MCF 10A (cell line): Measurements from ENCODE around the gene CSNK1E. TPM values are rescaled to one million over a fixed set of nuclear protein-coding genes. Genes with fewer than 3 reads are reported as not detected.

Experiments
- BruUV-seq: library from RNA; stranded (reverse); fragments of 400-500 nt; replicated peaks from 2 replicates; lab custom pipeline; 2021; lab: Mats Ljungman, UMichigan
- CTCF ChIA-PET: fragments of 300-600 bp; sonication (Branson Sonifier 250); formaldehyde crosslinking; extraction: SDS; loops from one replicate; lab custom pipeline; 2021; ENCODE audit warnings: antibody characterized with exemption, inconsistent platforms; lab: Yijun Ruan, JAX
- POLR2A ChIA-PET: fragments of 300-600, 350-650 bp; sonication (Branson Sonifier 250); formaldehyde crosslinking; extraction: SDS; loops from one replicate; lab custom pipeline; 2020; ENCODE audit warnings: antibody characterized with exemption, inconsistent platforms; lab: Yijun Ruan, JAX
- DNase-seq: peaks from one replicate; pipeline ENCODE4 v3.0.0-alpha.2; 2018; ENCODE audit not compliant: unreplicated experiment
- H3K27ac Mint-ChIP-seq: one replicate; pipeline ENCODE4 v1.8.0; 2022; ENCODE audit warnings: mild to moderate bottlenecking, low read depth, mixed read lengths; ENCODE audit not compliant: unreplicated experiment
- H3K27me3 Mint-ChIP-seq: one replicate; pipeline ENCODE4 v1.8.0; 2022; ENCODE audit warnings: mixed read lengths; ENCODE audit not compliant: insufficient read depth, unreplicated experiment
- H3K36me3 Mint-ChIP-seq: one replicate; pipeline ENCODE4 v1.8.0; 2022; ENCODE audit warnings: mild to moderate bottlenecking, moderate library complexity, mixed read lengths; ENCODE audit not compliant: insufficient read depth, unreplicated experiment
- H3K4me1 Mint-ChIP-seq: one replicate; pipeline ENCODE4 v1.8.0; 2022; ENCODE audit warnings: mixed read lengths; ENCODE audit not compliant: insufficient read depth, unreplicated experiment
- H3K4me3 Mint-ChIP-seq: one replicate; pipeline ENCODE4 v1.8.0; 2022; ENCODE audit warnings: mild to moderate bottlenecking, moderate library complexity, mixed read lengths; ENCODE audit not compliant: unreplicated experiment
- H3K9me3 Mint-ChIP-seq: one replicate; pipeline ENCODE4 v1.8.0; 2022; ENCODE audit warnings: mixed read lengths; ENCODE audit not compliant: unreplicated experiment
- intact Hi-C: fragments of 100-400 bp; cut with micrococcal nuclease; formaldehyde crosslinking; loops from 2 replicates; pipeline ENCODE4 v1.14.1; 2022
- total RNA-seq: library from RNA; stranded (reverse); gene quantifications from 2 replicates; pipeline ENCODE4 v1.2.3, GENCODE V29; 2022
- TF ChIP-seq, protein P1 (sequence below): fragments of 200-600 bp; IDR thresholded peaks from one replicate; pipeline ENCODE4 v1.8.0; 2022; ENCODE audit warnings: antibody characterized with exemption, mild to moderate bottlenecking; ENCODE audit not compliant: unreplicated experiment

Gene CSNK1E
- total RNA-seq, 1 experiment from 2014 or later, result 425 TPM

DNA sequence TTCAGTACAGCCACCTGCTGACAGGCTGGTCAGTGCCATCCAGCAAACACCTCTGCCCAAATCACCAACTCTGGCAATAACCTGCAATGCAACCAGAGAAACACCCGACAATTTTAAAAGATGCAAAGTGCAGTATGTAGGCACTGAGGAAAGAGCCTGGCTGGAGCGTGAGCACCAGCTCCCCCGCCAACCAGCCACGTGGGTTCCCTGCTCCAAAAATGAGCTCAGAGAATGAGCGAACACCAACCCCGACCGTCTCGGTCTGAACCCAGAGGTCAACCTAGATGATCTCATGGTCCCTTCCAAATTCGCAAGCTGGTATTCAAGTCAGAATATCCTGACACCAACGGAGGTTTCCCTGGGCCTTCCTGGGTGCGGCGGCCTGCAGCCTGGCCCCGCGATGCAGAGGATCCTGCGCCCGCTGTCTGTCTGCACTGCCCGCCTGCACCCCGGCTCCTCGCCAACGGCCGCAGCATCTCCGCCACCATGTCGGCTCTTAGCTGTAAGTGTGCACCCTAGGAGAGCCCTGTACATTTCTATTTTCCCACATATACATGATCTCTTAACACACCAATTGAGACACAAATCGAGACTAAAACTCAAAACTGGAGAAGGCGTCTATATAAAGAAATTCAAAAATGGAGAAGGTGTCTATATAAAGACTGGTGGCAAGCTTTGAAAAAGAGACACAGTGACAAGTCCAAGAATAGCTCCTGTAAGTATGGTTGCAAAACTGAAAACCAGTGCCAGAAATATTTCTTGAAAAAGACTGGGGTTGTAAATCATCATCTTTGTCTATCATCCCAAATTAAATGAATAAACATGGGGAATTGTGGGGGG, 67.2 kb downstream of the CSNK1E start:
- Mint-ChIP-seq H3K9me3 (no peaks in the 10 kb centered on the region), H3K4me1 (no peaks in the 10 kb centered on the region), H3K4me3 (no peak overlapping the region), H3K36me3 (peaks cover 26% of the 10 kb centered on the region), H3K27me3 (no peaks in the 10 kb centered on the region), H3K27ac (no peak overlapping the region)
- ChIA-PET POLR2A (interaction anchor here (0.6 to 1.3 kb wide), 2 partner anchors 8 to 12 kb away, joined by 3 to 4 read pairs; no protein-coding TSS in a partner anchor), CTCF (interaction anchor here (0.5 to 0.6 kb wide), 2 partner anchors 85 to 137 kb away, joined by 3 read pairs; no protein-coding TSS in a partner anchor)
- no TSS peak for BruUV-seq
- intact Hi-C loops, result no loop called here
- TF ChIP-seq, protein P1, sequence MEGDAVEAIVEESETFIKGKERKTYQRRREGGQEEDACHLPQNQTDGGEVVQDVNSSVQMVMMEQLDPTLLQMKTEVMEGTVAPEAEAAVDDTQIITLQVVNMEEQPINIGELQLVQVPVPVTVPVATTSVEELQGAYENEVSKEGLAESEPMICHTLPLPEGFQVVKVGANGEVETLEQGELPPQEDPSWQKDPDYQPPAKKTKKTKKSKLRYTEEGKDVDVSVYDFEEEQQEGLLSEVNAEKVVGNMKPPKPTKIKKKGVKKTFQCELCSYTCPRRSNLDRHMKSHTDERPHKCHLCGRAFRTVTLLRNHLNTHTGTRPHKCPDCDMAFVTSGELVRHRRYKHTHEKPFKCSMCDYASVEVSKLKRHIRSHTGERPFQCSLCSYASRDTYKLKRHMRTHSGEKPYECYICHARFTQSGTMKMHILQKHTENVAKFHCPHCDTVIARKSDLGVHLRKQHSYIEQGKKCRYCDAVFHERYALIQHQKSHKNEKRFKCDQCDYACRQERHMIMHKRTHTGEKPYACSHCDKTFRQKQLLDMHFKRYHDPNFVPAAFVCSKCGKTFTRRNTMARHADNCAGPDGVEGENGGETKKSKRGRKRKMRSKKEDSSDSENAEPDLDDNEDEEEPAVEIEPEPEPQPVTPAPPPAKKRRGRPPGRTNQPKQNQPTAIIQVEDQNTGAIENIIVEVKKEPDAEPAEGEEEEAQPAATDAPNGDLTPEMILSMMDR, result no peak
- DNase-seq, result no peak

DNA sequence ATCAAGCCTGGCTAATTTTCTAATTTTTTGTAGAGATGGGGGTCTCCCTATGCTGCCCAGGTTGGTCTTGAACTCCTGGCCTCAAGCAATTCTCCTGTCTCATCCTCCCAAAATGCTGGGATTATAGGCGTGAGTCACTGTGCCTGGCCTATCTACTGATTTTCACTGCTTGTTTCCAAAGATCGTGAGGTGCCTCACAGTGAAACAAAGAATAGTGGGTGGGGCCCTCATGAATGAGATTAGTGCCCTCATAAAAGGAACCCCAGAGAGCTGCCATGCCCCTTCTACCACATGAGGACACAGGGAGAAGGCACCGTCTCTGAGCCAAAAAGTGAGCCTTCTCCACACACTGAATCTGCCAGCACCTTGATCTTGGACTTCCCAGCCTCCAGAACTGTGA, 67.9 kb downstream of the CSNK1E start:
- CTCF ChIA-PET, result interaction anchor here (0.6 kb wide), 1 partner anchor 447 kb away, joined by 3 read pairs; no protein-coding TSS in a partner anchor
- H3K27ac Mint-ChIP-seq, result no peak overlapping the region
- intact Hi-C loops, result no loop called here
- no peaks in the 10 kb centered on the region for H3K9me3 Mint-ChIP-seq
- BruUV-seq, result no TSS peak
- peaks cover 26% of the 10 kb centered on the region for H3K36me3 Mint-ChIP-seq
- H3K4me3 Mint-ChIP-seq, result no peak overlapping the region
- H3K4me1 Mint-ChIP-seq, result no peaks in the 10 kb centered on the region
- no peak for DNase-seq
- POLR2A ChIA-PET, result no interaction called here
- H3K27me3 Mint-ChIP-seq, result no peaks in the 10 kb centered on the region
- TF ChIP-seq, protein P1, result no peak

DNA sequence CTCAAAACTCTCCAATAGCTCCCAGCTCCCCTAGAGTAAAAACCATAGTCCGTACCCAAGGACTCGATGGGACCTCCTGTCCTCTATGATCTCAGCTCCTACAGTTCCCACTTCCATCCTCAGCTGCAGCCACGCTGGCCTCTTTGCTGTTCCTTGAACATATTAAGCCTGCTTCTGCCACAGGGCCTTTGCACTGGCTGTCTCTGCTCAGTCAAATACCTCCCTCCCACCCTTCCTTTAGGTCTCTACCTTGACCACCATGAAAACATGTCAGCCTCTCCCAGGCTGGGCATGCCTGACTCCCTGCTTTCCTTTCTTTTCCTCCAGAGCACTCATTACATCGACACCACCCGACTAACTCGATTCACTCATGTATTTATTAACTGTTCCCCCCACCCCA, 69.0 kb downstream of the CSNK1E start:
- CTCF ChIA-PET, result interaction anchor here (0.8 kb wide), 1 partner anchor 70 kb away, joined by 3 read pairs; no protein-coding TSS in a partner anchor

DNA sequence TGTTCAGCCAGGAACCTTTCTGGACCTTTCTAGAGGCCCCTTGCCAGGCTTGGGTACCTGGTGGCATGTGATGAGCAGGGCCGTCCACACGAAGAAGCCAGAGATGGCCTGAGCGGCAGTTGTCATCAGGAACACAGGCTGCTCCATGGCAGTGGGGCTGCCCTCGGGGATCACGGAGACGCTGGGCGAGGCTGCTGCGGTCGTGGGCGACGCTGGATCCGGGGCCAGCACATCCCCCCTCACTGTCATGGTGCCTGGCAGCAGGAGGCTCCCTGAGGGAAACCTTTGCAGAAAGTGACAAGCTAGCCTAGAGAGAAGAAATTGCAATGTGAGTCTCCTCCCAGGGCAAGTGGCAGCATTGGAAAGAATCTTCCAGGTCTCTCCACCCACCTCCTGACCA, 69.5 kb downstream of the CSNK1E start:
- no peaks in the 10 kb centered on the region for H3K27me3 Mint-ChIP-seq
- no peak overlapping the region for H3K4me3 Mint-ChIP-seq
- no peaks in the 10 kb centered on the region for H3K9me3 Mint-ChIP-seq
- TF ChIP-seq, protein P1, result no peak
- POLR2A ChIA-PET, result interaction anchor here (1.5 kb wide), 1 partner anchor 9 kb away, joined by 5 read pairs; no protein-coding TSS in a partner anchor
- intact Hi-C loops, result no loop called here
- CTCF ChIA-PET, result interaction anchor here (0.8 kb wide), 1 partner anchor 70 kb away, joined by 3 read pairs; no protein-coding TSS in a partner anchor
- no peak for DNase-seq
- H3K4me1 Mint-ChIP-seq, result no peaks in the 10 kb centered on the region
- BruUV-seq, result no TSS peak
- H3K36me3 Mint-ChIP-seq, result peaks cover 26% of the 10 kb centered on the region
- no peak overlapping the region for H3K27ac Mint-ChIP-seq

More for the DNA sequence above, 69.0 kb downstream of the CSNK1E start:
- no peaks in the 10 kb centered on the region for H3K27me3 Mint-ChIP-seq
- no peak for DNase-seq
- no peaks in the 10 kb centered on the region for H3K9me3 Mint-ChIP-seq
- intact Hi-C loops, result no loop called here
- H3K36me3 Mint-ChIP-seq, result peaks cover 26% of the 10 kb centered on the region
- BruUV-seq, result no TSS peak
- H3K4me1 Mint-ChIP-seq, result no peaks in the 10 kb centered on the region
- H3K4me3 Mint-ChIP-seq, result no peak overlapping the region
- TF ChIP-seq, protein P1, result no peak
- POLR2A ChIA-PET, result interaction anchor here (0.6 to 1.5 kb wide), 2 partner anchors 9 to 24 kb away, joined by 4 to 5 read pairs; partner anchors contain the start of gene TMEM184B
- H3K27ac Mint-ChIP-seq, result no peak overlapping the region
